Midbrain (tissue), 1 donor: Measurements from ENCODE around the gene PRRX1.

Experiments used
- DNase-seq: peaks from one replicate; lab custom pipeline; 2025; lab: John Stamatoyannopoulos, UW

The PRRX1 gene

GRCh38 chr1:170769691-170770090 lies 105.8 kb downstream of the PRRX1 start:
- no peak for DNase-seq

GRCh38 chr1:170770254-170770653 lies 106.3 kb downstream of the PRRX1 start:
- DNase-seq = no peak

GRCh38 chr1:170776252-170776651 lies 112.3 kb downstream of the PRRX1 start:
- DNase-seq = no peak

- DNase-seq = no peak
Measured at GRCh38 chr1:170776777-170777176, 112.8 kb downstream of the PRRX1 start.
